Astrocyte of the cerebellum (primary cell): ENCODE measurements around the gene PCSK6.

Source experiments
- DNase-seq: peaks from one replicate; pipeline ENCODE4 v3.0.0-alpha.2; 2011; ENCODE audit warnings: low read depth
- H3K4me3 ChIP-seq: 2 replicates; pipeline ENCODE4 v1.5.1; 2011; ENCODE audit warnings: mild to moderate bottlenecking, low read depth, low read length, moderate library complexity
- in situ Hi-C: cut with HindIII; loops from 2 replicates; pipeline ENCODE4 v1.10.0; 2017; ENCODE audit warnings: low sequenced_read_pairs
- TF ChIP-seq, protein P1 (sequence below): IDR thresholded peaks from 2 replicates; pipeline ENCODE4 v1.5.1; 2012; ENCODE audit warnings: low read length, low read depth, moderate library complexity, mild to moderate bottlenecking; ENCODE audit errors: missing control alignments

Gene PCSK6

DNA sequence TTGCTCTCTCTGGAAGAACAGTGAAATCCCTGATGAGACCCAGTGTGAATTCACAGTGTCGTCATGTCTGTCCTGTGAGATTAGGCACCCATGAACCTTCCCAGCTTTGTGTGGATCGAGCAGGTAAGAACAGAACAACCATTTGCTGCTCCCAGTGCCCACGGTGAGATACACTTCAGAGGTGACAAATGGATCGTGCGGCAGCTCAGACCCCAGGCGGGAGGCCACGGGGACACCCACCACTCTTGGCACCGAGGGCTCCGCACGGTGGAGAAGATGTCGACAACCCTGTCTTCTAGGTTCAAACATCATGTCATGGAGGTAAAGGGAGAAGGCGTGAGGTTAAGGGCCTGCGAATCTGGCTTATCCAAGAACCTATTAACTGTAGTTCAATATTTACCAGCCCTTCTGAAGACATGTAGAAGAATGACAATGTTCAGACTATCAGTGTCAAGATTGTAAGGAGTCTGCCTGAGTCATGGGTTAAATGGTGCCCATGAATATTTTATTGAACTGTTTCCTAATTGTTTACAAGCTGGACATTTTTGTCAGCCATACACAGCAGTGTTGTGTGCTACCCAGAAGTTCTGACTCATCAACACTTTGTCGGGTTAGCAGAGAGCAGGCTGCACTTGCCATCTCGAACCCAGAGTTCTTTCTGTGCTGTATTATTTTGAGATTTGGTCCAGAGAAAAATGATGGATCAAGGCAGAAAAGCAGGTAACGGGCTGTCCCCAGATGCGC lies 15.5 kb upstream of the PCSK6 start:
- TF ChIP-seq, protein P1, sequence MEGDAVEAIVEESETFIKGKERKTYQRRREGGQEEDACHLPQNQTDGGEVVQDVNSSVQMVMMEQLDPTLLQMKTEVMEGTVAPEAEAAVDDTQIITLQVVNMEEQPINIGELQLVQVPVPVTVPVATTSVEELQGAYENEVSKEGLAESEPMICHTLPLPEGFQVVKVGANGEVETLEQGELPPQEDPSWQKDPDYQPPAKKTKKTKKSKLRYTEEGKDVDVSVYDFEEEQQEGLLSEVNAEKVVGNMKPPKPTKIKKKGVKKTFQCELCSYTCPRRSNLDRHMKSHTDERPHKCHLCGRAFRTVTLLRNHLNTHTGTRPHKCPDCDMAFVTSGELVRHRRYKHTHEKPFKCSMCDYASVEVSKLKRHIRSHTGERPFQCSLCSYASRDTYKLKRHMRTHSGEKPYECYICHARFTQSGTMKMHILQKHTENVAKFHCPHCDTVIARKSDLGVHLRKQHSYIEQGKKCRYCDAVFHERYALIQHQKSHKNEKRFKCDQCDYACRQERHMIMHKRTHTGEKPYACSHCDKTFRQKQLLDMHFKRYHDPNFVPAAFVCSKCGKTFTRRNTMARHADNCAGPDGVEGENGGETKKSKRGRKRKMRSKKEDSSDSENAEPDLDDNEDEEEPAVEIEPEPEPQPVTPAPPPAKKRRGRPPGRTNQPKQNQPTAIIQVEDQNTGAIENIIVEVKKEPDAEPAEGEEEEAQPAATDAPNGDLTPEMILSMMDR, result no peak
- no peak overlapping the region for H3K4me3 ChIP-seq
- DNase-seq, result no peak
- in situ Hi-C loops, result no loop called here

DNA sequence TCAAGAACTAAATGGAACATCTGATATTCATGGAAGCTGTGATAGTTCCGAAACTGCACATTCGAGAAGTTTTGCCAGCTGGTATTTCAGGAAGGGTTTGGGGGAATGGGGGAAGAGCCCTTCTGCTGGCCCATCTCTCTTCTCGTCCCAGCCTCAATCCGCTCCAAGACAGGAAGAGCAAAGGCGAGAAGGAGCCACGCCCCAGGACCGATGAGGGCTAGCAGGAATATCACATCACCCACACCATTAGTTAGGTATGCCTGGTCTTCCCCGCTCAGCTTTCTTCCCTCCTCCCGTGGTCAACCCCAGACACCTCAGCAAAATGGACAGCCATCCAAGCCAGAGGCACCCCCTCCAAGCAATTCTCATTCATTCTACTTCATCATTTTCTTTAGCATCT lies 14.9 kb upstream of the PCSK6 start:
- H3K4me3 ChIP-seq, result no peak overlapping the region
- TF ChIP-seq, protein P1, result no peak
- in situ Hi-C loops, result no loop called here
- DNase-seq, result no peak

DNA sequence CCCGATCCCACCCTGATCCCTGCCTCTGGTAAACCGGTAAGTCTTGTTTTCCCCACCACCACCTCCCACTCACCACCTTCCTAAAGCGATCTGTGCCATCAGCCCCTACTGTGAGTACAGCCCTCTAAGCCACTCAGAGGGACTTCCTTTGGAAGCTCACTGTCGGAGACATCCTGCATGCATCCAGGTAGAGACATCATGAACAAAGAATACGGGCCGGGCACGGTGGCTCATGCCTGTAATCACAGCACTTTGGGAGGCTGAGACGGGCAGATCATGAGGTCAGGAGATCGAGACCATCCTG lies 13.7 kb upstream of the PCSK6 start:
- TF ChIP-seq, protein P1, result no peak
- no peak overlapping the region for H3K4me3 ChIP-seq
- DNase-seq, result no peak
- in situ Hi-C loops, result no loop called here

DNA sequence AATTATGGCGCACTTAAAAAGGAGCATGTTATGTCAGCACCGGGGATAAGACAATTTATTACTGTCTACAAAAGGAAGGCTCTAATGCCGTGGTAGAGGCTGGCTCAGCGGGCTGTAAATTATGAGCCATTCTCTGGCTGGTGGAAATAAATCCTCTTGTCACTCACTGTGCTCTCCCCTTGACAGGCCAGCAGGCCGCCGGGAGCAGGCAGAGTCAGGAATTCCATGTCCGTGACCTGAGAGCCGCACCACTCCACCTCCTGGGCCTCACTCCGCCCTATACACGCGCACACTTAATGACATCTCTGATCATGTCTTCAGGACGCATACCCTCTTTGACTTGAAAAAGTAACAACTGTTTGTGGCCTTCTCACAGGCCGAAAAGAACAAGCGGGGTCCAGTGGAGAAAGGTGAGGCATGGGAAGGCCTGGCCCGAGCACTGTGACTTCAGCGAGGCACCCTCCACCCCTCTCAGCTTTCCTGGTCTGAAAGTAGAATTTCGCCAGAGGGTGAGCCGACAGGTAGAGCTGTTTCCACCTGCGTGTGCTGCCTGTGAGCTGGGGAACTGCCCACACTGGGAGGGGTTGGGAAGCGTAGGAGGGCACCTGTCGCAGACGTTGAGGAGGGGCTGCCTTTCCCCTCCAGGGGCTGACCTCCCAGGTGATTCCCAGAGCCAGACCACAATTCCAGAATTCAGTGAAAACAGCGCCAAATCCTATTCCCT lies 13.2 kb upstream of the PCSK6 start:
- TF ChIP-seq, protein P1, result no peak

DNA sequence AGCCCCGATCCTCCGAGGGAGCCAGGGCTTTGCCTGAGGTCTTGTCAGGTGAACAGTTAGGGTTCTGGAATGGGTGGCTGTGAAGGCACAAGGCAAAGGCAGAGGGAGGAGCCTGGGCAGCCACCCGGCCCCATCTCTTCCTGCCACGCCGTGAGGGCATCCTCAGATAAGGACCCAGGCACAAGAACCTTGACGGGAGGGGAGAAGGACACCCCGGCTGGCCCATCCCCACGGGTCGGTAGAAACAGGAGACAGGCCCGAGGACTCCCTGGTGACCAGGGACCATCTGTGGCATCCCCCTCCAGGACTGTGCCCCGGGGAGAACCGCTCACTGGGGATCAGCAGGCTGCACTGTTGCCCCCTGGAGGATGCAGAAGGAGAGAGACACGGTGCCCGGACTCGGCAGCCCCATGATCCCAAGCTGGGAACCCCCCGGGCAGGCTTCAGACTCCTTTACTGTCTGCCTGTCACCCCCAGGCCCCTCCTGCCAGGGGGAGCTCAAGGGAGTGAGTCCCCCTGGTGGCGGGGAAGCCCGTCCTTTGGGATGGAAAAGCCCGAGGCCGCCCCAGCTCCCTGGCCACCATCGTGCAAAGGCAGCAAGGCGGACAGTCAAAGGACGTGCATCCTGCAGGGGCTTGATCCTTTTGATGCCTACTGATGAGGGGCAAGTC lies 12.3 kb upstream of the PCSK6 start:
- H3K4me3 ChIP-seq, result no peak overlapping the region
- DNase-seq, result no peak
- TF ChIP-seq, protein P1, result peak; percentile 46
- in situ Hi-C loops, result no loop called here

More for the DNA sequence above, 13.2 kb upstream of the PCSK6 start:
- in situ Hi-C loops, result no loop called here
- no peak for DNase-seq
- H3K4me3 ChIP-seq, result no peak overlapping the region

DNA sequence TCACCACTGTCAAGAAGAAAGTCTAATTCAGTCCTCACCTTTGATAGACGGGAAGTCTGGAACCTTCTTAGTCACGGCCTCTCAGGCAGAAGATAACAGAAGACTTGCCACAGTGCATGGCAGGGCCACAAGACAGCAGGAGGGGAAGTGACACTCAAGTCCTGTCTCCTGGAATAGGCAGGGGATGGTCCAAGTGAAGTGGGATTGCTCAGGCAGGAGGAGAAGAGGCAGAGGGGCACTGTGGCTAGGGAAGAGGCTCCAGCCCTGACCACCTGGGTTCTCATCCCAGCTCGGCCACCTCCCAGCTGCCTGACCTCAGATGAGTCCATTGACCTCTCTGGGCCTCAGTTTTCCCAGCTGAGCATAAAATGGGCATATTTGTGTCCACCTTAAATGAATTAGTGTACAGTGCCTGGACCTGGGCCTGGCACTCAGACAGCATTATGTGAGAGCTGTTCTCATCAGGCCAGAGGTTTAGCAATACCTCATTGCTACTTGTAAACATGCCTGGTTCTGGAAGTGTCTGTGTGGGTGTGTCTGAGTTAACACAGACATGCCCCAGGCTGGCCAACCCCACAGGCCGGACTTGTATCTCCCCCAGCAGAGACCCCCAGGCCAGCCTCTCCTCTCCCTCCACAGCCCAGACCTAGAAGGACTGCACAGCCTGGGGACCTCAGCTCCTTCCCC lies 11.5 kb upstream of the PCSK6 start:
- TF ChIP-seq, protein P1, result no peak
- H3K4me3 ChIP-seq, result no peak overlapping the region
- no peak for DNase-seq
- in situ Hi-C loops, result no loop called here
